SK-N-SH (cell line): ENCODE data around the gene BRINP2. TPM values are rescaled to one million over a fixed set of nuclear protein-coding genes. Genes with fewer than 3 reads are reported as not detected.

Source experiments
- CTCF ChIA-PET: fragments of 300-600, 350-600 bp; formaldehyde crosslinking; extraction: SDS; loops from one replicate; lab custom pipeline; 2021; lab: Yijun Ruan, JAX
- POLR2A ChIA-PET: fragments of 350-600 bp; sonication (Branson Sonifier 250); formaldehyde crosslinking; extraction: SDS; loops from one replicate; lab custom pipeline; 2020; ENCODE audit warnings: antibody characterized with exemption, inconsistent platforms; lab: Yijun Ruan, JAX
- DNase-seq: peaks from one replicate; pipeline ENCODE4 v3.0.0; 2012
- H2AFZ ChIP-seq: fragments of 200-600 bp; sonication (generic); 2 replicates; pipeline ENCODE4 v1.8.1; 2016; ENCODE audit warnings: antibody characterized with exemption, mild to moderate bottlenecking, low read depth
- H3F3A ChIP-seq: fragments of 200-600 bp; sonication (generic); replicated peaks from 2 replicates; pipeline ENCODE3; 2016; ENCODE audit warnings: antibody characterized with exemption, mild to moderate bottlenecking; ENCODE audit not compliant: insufficient read depth
- H3K27ac ChIP-seq, 2 experiments: fragments of 200-500 bp in 1 of 2; fragments of 200-600 bp in 1 of 2; sonication (Bioruptor generic) in 1 of 2; sonication (generic), shearing (Covaris generic) in 1 of 2; 2 replicates each; pipeline versions ENCODE4 v1.5.1 to v1.6.1; 2014 to 2016; ENCODE audit warnings: low read depth in 2 of 2, inconsistent platforms in 1 of 2, low read length in 1 of 2, mild to moderate bottlenecking in 1 of 2, mixed read lengths in 1 of 2
- H3K27me3 ChIP-seq: fragments of 200-600 bp; sonication (generic), shearing (Covaris generic); 2 replicates; pipeline ENCODE4 v1.6.1; 2016; ENCODE audit warnings: mixed run types; ENCODE audit not compliant: insufficient read depth
- H3K36me3 ChIP-seq, 2 experiments: fragments of 200-500 bp in 1 of 2; fragments of 200-600 bp in 1 of 2; sonication (Bioruptor generic) in 1 of 2; sonication (generic) in 1 of 2; replicated peaks in 1 of 2; 2 replicates each; pipeline versions ENCODE3 to v1.5.1; 2014 to 2016; ENCODE audit warnings: low read length in 1 of 2, mild to moderate bottlenecking in 1 of 2; ENCODE audit not compliant: insufficient read depth in 2 of 2, control insufficient read depth in 1 of 2
- H3K4me1 ChIP-seq, 2 experiments: fragments of 200-500 bp in 1 of 2; fragments of 200-600 bp in 1 of 2; sonication (Bioruptor generic) in 1 of 2; sonication (generic), shearing (Covaris generic) in 1 of 2; 2 replicates each; pipeline versions ENCODE4 v1.5.1 to v1.6.1; 2014 to 2016; ENCODE audit warnings: low read depth in 1 of 2, low read length in 1 of 2, mixed run types in 1 of 2; ENCODE audit not compliant: insufficient read depth in 2 of 2, control insufficient read depth in 1 of 2
- H3K4me2 ChIP-seq: fragments of 200-600 bp; sonication (generic), shearing (Covaris generic); 2 replicates; pipeline ENCODE4 v1.6.1; 2017; ENCODE audit warnings: mixed run types
- H3K4me3 ChIP-seq, 2 experiments: fragments of 200-500 bp in 1 of 2; fragments of 200-600 bp in 1 of 2; sonication (Bioruptor generic) in 1 of 2; sonication (generic), shearing (Covaris generic) in 1 of 2; 2 replicates each; pipeline versions ENCODE4 v1.5.1 to v1.8.1; 2014 to 2016; ENCODE audit warnings: low read depth in 2 of 2, inconsistent platforms in 1 of 2, low read length in 1 of 2, mild to moderate bottlenecking in 1 of 2, mixed read lengths in 1 of 2, moderate library complexity in 1 of 2
- H3K79me2 ChIP-seq: fragments of 200-600 bp; sonication (generic); 2 replicates; pipeline ENCODE4 v1.8.1; 2017; ENCODE audit warnings: mild to moderate bottlenecking; ENCODE audit not compliant: insufficient read depth
- H3K9ac ChIP-seq: fragments of 200-600 bp; sonication (generic); 2 replicates; pipeline ENCODE4 v1.6.1; 2017; ENCODE audit warnings: mixed run types
- H3K9me2 ChIP-seq: fragments of 200-600 bp; sonication (generic); 2 replicates; pipeline ENCODE4 v1.6.1; 2017; ENCODE audit warnings: mixed run types
- H3K9me3 ChIP-seq: fragments of 200-600 bp; sonication (generic); 2 replicates; pipeline ENCODE4 v1.6.1; 2017; ENCODE audit warnings: mixed run types, mild to moderate bottlenecking, moderate library complexity
- H4K20me1 ChIP-seq: fragments of 200-600 bp; sonication (generic); 2 replicates; pipeline ENCODE4 v1.6.1; 2017; ENCODE audit warnings: mild to moderate bottlenecking, mixed run types; ENCODE audit not compliant: insufficient read depth
- CTCF ChIP-seq: fragments of 200-600 bp; sonication (generic); IDR thresholded peaks from 2 replicates; pipeline ENCODE4 v1.6.1; 2017; ENCODE audit warnings: antibody characterized with exemption, mild to moderate bottlenecking, moderate library complexity
- FOXM1 ChIP-seq: IDR thresholded peaks from 2 replicates; pipeline ENCODE4 v1.4.0; 2012; ENCODE audit warnings: low read depth, mild to moderate bottlenecking
- GABPA ChIP-seq: IDR thresholded peaks from 2 replicates; pipeline ENCODE4 v1.4.0; 2012; ENCODE audit warnings: low read depth, mild to moderate bottlenecking
- MAX ChIP-seq: IDR thresholded peaks from 2 replicates; pipeline ENCODE4 v1.4.0; 2012; ENCODE audit warnings: low read depth
- MEF2A ChIP-seq: IDR thresholded peaks from 2 replicates; pipeline ENCODE4 v1.4.0; 2012; ENCODE audit warnings: low read depth, borderline replicate concordance
- NFIC ChIP-seq: IDR thresholded peaks from 2 replicates; pipeline ENCODE4 v1.4.0; 2012; ENCODE audit warnings: borderline replicate concordance
- RCOR1 ChIP-seq: fragments of 150-350 bp; IDR thresholded peaks from 2 replicates; pipeline ENCODE4 v1.6.1; 2017; ENCODE audit warnings: antibody characterized with exemption, low read length
- SIN3A ChIP-seq: IDR thresholded peaks from 2 replicates; pipeline ENCODE4 v1.6.1; 2012; ENCODE audit warnings: low read depth, mild to moderate bottlenecking, low read length, moderate library complexity, borderline replicate concordance
- TAF1 ChIP-seq: IDR thresholded peaks from 2 replicates; pipeline ENCODE4 v1.6.1; 2012; ENCODE audit warnings: low read depth, mild to moderate bottlenecking, low read length, moderate library complexity, borderline replicate concordance
- ZBTB33 ChIP-seq: IDR thresholded peaks from 2 replicates; pipeline ENCODE4 v1.4.0; 2012; ENCODE audit warnings: low read depth, borderline replicate concordance
- WGBS: methylation state at CpG from one replicate; pipeline ENCODE4 v1.1.6; 2017; ENCODE audit warnings: low lambda C conversion rate; 5-methylcytosine and 5-hydroxymethylcytosine counted together
- polyA plus RNA-seq, 3 experiments: library from polyadenylated mRNA; depleted of rRNA; stranded (reverse); fragments of >200 nt; gene quantifications; 2 replicates each; pipeline ENCODE4 v1.2.3, GENCODE V29; 2012

The BRINP2 gene
- polyA plus RNA-seq, 1 of the 3 experiments (the other 2 are of a cell fraction): 0.12 TPM

- no peak overlapping the region for H3K4me2 ChIP-seq
- CTCF ChIA-PET: no interaction called here
- H3K27me3 ChIP-seq: no peaks in the 10 kb centered on the region
- H3K36me3 ChIP-seq: no peaks in the 10 kb centered on the region
- no peaks in the 10 kb centered on the region for H3F3A ChIP-seq
- no peak overlapping the region for H3K4me3 ChIP-seq
- H3K9ac ChIP-seq: no peak overlapping the region
- no peaks in the 10 kb centered on the region for H3K9me3 ChIP-seq
- H3K79me2 ChIP-seq: no peaks in the 10 kb centered on the region
- DNase-seq: no peak
- no peaks in the 10 kb centered on the region for H4K20me1 ChIP-seq
- POLR2A ChIA-PET: no interaction called here
- no peaks in the 10 kb centered on the region for H3K9me2 ChIP-seq
- no peak for TF ChIP-seq GABPA
- no peak for TF ChIP-seq RCOR1
- TF ChIP-seq NFIC: no peak
- WGBS: 16% methylated on average over 3 of the region's 3 CpGs
- H3K27ac ChIP-seq: no peak overlapping the region
- no peak overlapping the region for H2AFZ ChIP-seq
- H3K4me1 ChIP-seq: peaks cover 0 to 26% of the 10 kb centered on the region in 2 experiments; a peak in 2 of 4 replicates
Observed at GRCh38 chr1:177306019-177306415, 135.3 kb downstream of the BRINP2 start.

GRCh38 chr1:177306981-177307380 lies 136.2 kb downstream of the BRINP2 start:
- Histone ChIP-seq H3K27ac (no peak overlapping the region), H3K4me3 (no peak overlapping the region), H3F3A (no peaks in the 10 kb centered on the region), H3K4me1 (peaks cover 0 to 22% of the 10 kb centered on the region in 2 experiments; a peak in 2 of 4 replicates), H3K9ac (no peak overlapping the region), H3K4me2 (no peak overlapping the region), H4K20me1 (no peaks in the 10 kb centered on the region), H2AFZ (no peak overlapping the region), H3K9me3 (no peaks in the 10 kb centered on the region), H3K79me2 (no peaks in the 10 kb centered on the region), H3K27me3 (no peaks in the 10 kb centered on the region), H3K36me3 (no peaks in the 10 kb centered on the region), H3K9me2 (no peaks in the 10 kb centered on the region)
- WGBS: 50% methylated on average over 1 of the region's 1 CpG
- ChIA-PET CTCF (interaction anchor here (0.9 kb wide), 1 partner anchor 67 kb away, joined by 3 read pairs; no protein-coding TSS in a partner anchor), POLR2A (no interaction called here)
- no peak for TF ChIP-seq ZBTB33
- TF ChIP-seq TAF1: no peak
- no peak for TF ChIP-seq MEF2A
- TF ChIP-seq SIN3A: no peak
- TF ChIP-seq MAX: no peak
- DNase-seq: no peak

- no peaks in the 10 kb centered on the region for H3K79me2 ChIP-seq
- no peaks in the 10 kb centered on the region for H3K36me3 ChIP-seq
- peaks cover 0 to 16% of the 10 kb centered on the region in 2 experiments; a peak in 2 of 4 replicates for H3K4me1 ChIP-seq
- no peak overlapping the region for H2AFZ ChIP-seq
- no peak for DNase-seq
- H3F3A ChIP-seq: no peaks in the 10 kb centered on the region
- no peaks in the 10 kb centered on the region for H3K9me2 ChIP-seq
- TF ChIP-seq FOXM1: no peak
- TF ChIP-seq CTCF: no peak
- TF ChIP-seq, all 33 proteins: peak for 0
- Histone ChIP-seq H3K9me3 (no peaks in the 10 kb centered on the region), H4K20me1 (no peaks in the 10 kb centered on the region), H3K4me3 (no peak overlapping the region), H3K4me2 (no peak overlapping the region), H3K27me3 (no peaks in the 10 kb centered on the region), H3K9ac (no peak overlapping the region), H3K27ac (no peak overlapping the region)
- ChIA-PET CTCF (interaction anchor here (0.9 kb wide), 1 partner anchor 66 kb away, joined by 3 read pairs; no protein-coding TSS in a partner anchor), POLR2A (no interaction called here)
Observed at GRCh38 chr1:177307771-177308170, 137.0 kb downstream of the BRINP2 start.
